Ramos (cell line): ENCODE measurements around the gene CYB561D1.
"Not testable (repeated sequence)": the region's sequence is repeated elsewhere in the genome, so short reads cannot be mapped to it uniquely, and the experiment has no call there.

ENCODE experiments used
- in situ Hi-C: fragments of 300-500 bp; cut with MboI; formaldehyde crosslinking; loops from one replicate; pipeline ENCODE4 v1.14.3; 2022; ENCODE audit warnings: low sequenced_read_pairs; ENCODE audit not compliant: unreplicated experiment

The CYB561D1 gene, protein sequence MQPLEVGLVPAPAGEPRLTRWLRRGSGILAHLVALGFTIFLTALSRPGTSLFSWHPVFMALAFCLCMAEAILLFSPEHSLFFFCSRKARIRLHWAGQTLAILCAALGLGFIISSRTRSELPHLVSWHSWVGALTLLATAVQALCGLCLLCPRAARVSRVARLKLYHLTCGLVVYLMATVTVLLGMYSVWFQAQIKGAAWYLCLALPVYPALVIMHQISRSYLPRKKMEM

DNA sequence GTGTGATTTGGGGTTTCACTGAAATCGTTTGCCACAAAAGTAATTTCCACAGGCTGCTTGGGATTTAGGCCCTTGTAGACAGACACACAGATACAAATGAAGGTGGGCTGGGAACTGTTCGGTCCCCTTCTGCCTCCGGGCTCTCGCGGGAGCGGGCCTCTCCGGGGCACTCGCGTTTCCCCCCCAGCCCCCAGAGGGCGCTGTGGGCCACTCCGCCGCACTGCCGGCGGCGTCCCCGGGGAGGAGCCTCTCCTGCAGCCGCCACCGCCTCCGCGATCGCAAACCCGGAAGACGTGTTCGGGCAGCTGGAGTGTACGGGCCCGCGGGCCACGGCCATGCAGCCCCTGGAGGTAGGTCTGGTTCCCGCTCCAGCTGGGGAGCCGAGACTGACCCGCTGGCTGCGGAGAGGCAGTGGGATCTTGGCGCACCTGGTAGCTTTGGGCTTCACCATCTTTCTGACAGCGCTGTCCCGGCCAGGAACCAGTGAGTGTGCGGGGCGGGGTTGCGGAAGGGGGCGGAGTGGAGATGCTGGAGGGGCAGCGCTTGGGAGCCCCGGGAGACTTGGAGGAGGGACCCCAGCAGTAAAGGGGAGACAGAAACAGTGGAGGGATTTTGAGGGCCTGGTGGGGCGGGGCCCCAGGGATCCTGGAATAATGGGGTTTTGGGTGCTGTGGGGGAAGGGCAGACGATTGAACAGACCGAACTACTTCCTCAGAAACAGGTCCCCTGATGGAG is at the start of gene CYB561D1:
TSS of gene CYB561D1 (plus strand) at position 290 of the 735 bp plus-strand sequence. CDS start at position 336, 46 bp downstream.
- in situ Hi-C loops = no loop called here

DNA sequence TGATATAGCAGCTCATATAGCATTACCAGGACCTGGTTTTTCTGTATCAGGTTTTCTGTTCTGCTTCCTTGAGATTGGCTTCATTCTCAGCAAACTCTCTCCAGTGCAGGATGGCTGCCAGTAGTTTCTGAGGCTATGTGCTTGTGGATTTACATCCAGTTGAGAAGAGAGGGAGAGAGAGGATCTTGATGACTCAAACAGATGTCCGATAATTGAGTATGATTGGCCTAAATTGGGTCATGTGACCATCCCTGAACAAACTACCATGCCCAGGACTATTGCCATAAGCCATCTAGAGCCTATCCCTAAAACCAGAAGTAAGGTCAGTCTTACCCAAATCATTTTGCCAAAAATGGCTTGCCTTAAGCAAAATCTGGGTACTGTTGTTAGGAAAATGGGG is 49.5 kb upstream of the CYB561D1 start:
- in situ Hi-C loops = no loop called here

DNA sequence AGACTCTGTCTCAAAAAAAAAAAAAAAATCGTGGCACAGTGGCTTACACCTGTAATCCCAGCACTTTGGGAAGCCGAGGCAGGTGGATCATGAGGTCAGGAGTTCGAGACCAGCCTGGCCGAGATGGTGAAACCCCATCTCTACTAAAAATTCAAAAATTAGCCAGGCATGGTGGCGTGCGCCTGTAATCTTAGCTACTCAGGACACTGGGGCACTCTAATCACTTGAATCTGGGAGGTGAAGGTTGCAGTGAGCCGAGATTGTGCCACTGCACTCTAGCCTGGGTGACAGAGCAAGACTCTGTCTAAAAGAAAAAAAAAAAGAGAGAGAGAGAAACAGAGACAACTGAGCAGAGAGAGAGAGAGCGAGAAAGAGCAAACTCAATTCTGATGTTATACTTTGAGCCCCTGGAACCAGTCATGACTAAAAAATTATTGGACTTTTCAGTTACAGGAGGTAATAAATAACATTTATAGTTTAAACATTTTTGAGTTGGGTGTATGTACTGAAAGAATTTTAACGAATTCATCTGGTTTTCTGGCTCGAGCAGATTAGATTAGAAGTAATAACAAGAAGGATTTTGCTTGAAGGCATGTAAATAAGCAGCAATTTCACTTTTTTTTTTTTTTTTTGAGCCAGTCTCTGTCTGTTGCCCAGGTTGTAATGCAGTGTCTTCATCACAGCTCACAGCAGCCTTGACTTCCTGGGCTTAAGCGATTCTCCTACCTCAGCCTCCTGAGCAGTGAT is 47.8 kb upstream of the CYB561D1 start:
- in situ Hi-C loops = not testable (repeated sequence)

DNA sequence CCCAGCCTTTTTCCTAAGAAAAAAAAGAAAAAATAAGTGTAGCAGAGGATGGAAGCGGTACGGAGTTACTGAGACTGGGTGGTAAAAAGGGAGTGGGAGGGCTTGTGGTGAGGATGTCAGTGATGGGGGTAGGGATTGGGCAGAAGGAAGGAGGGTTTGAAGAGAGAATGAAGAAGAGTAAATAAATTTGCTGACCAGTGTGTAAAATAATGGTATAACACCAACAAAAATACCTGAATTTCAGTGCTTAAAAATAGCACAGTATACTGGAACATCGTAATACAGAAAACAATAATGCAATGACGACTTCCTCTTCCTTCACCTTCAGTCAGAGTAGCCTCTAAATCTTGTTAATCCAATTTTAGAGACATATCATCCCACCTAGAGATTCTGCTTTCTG is 46.4 kb upstream of the CYB561D1 start:
- in situ Hi-C loops = no loop called here

DNA sequence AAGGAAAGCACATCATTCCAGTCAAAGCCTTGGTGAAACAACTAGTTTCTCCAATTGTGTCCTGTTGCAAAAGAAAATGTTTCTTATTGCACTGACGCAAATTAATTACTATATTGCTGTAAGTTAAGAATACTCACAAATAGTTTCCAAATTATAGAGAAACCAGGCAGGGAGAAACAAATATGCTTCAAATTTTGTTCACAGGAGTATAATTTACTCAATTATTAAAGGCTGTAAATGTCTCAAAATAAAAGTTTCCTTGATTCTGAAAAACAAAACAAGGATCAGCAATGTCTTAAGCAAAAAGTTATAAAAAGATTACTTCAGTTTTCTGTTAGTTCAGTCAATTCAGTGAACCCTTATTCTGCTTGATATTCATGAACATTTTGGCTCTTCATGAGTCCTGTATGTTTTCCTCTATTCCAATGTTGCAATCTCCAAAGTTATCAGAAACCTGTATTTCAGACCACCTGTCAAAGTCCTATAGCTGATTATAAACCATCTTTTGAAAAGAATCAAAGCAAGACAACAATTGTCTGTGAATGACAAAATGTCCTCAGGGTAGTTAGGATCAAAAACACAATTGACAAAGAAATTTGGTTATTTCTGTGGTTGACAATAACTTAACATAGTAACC is 39.3 kb upstream of the CYB561D1 start:
- in situ Hi-C loops = no loop called here

DNA sequence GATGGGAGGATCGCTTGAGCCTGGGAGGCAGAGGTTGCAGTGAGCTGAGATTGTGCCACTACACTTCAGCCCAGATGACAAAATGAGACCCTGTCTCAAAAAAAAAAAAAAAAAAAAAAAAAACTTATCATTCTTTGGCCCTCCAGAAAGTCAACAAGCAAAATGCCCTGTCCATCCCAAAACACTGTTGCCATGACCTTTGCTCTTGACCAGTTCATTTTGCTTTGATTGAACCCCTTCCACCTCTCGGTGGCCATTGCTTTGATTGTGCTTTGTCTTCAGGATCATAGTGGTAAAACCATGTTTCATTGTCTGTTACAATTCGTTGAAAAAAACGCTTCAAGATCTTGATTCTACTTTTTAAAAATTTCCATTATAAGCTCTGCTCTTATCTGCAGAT is 36.1 kb upstream of the CYB561D1 start:
- in situ Hi-C loops = no loop called here

DNA sequence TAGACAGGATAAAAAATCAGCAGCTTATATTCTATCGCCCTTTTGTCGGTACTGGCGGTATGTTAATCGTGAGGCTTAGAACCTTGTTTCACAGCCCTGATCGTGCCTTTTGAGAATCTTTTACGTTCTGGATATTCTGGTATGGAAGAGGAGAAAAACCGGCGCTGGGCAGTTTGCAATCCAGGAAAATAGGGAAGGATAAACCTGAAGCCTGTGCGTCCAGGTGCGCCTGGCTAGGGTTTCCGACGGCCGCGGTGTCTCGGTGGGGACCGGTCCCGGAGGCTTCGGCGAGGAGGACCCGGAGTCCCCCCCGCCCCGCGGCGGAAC is 27.8 kb upstream of the CYB561D1 start:
- in situ Hi-C loops = no loop called here

DNA sequence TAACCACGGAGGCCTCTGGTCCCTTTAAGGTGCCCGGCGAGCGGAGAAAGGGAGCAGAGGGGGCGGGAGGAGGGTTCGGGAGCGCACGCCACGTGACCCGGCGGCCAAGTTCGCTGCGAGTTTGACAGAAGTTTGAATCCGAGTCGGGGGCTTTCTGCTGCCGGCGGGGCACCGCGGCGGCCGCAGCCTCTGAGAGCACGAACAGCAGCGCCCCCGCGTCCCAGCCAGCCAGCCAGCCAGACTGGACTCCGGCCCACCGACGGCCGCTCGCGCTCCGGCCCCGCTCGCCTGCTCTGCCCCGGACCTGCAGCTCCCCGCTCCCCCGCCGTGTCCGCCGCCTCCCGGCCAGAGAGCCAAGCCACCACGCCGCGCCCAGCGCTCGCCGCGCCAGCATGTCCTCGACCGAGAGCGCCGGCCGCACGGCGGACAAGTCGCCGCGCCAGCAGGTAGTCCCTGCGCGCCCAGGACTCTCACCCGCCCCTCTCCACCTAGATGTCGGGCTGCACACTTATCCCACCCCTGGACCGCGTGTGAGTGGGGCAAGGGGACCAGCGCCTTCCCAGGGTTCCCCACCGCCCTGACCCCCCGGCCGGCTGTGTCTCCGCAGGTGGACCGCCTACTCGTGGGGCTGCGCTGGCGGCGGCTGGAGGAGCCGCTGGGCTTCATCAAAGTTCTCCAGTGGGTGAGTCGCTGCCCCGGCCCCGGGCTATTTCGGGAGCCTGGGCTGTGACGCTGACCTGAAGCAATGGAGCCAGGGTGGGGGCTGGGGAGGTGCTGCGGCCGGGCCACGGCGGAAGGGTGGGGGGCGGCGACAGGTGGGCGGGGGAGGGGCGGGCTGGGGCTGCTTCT is 27.2 kb upstream of the CYB561D1 start, which contains the start of gene SYPL2:
TSS of gene SYPL2 (plus strand) at position 95 of the 849 bp plus-strand sequence. CDS start at position 393, 298 bp downstream.
- in situ Hi-C loops = no loop called here

DNA sequence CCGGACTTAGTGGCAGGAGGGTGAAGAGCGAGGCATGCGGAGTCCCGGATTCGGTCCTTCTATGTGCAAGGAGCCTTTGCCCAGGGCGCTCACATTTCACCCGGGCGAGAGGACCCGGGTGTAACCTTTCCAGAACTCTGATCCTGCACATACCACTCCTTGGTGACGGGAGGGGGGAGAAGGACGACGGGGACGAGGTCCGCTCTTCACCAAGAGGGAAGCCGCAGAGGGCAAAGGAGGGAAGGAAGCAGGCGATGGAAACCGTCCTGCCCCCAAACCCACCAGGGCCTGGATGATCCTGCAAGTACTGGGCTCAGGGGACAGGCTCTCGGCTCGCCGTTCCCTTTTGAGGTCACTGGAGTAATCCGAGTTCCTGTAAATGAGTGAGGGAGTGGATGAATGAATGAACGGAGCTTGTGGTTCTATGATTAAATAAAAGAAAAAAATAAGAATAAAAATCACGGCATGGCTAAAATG is 26.6 kb upstream of the CYB561D1 start:
- in situ Hi-C loops = no loop called here

DNA sequence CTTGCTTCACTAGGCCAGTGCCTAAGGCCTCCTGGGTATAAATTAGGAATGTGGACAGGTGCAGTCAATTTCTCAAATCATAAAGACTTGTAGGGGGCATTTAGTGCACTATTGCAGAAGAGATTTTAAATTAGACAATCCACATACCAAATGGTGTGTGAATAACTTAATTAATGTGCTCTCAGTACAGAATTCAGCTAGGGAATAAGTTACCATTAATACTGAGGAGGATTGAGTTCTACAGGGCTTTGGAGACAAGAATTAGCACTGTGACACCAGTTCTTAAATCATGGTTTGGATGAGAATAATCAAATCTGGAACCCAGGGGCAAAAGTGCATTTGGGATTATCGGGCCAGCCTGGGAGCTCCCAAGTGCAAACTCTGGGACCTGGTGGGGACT is 25.8 kb upstream of the CYB561D1 start:
- in situ Hi-C loops = no loop called here

DNA sequence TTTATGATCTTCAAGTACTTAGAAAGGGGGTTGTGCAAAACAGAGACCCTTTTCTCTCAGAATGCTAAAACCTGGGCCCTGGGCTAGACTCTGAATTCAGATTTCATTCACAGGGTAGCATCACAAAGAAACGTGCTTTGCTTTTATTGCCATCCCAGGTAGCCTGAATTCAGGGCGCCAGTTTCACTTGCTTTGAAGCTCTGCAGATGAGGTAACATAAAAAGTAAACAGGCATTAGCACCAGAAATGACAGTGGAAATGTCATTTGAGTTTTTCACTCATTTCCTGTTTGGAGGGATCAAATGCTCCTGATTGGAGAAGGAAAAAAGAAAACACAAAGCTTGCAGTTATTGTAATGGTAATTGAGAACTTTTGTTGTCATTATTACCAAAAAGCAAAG is 25.0 kb upstream of the CYB561D1 start:
- in situ Hi-C loops = no loop called here

DNA sequence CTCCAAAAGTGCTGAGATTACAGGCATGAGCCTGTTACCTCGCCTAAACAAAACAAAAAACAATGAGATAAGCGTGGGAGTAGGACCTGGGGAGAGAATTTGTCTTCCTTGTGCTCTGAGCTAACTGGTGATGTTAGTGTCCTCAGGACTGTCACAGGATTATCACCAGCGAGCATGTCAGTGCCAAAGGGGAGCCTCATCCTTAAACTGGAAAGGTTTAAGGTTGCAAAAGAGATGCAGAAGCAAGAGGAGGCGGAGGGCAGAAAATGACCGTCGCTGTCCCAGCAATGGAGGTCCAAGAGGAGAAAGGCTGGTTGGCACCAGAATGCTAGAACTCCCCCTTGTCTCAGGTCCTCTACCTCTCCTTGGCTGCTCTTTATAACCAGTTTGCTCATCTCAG is 23.6 kb upstream of the CYB561D1 start:
- in situ Hi-C loops = no loop called here

DNA sequence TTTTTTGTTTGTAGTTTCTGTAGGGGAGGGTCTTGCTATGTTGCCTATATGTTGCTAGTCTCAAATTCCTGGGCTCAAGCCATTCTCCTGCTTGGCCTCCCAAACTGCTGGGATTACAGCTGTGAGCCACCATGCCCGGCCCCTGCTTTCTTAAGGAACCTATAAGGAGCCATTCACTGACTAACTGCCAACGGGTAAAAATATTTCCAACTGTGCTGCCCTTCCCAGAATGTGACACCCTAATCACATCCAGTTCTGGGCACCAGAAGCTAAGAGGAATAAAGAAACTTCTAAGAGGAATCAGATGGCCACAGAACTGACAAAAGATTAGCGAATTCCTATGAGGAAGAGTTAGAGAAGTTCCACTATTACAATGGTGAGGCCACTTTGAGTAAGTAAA is 21.1 kb upstream of the CYB561D1 start:
- in situ Hi-C loops = no loop called here

DNA sequence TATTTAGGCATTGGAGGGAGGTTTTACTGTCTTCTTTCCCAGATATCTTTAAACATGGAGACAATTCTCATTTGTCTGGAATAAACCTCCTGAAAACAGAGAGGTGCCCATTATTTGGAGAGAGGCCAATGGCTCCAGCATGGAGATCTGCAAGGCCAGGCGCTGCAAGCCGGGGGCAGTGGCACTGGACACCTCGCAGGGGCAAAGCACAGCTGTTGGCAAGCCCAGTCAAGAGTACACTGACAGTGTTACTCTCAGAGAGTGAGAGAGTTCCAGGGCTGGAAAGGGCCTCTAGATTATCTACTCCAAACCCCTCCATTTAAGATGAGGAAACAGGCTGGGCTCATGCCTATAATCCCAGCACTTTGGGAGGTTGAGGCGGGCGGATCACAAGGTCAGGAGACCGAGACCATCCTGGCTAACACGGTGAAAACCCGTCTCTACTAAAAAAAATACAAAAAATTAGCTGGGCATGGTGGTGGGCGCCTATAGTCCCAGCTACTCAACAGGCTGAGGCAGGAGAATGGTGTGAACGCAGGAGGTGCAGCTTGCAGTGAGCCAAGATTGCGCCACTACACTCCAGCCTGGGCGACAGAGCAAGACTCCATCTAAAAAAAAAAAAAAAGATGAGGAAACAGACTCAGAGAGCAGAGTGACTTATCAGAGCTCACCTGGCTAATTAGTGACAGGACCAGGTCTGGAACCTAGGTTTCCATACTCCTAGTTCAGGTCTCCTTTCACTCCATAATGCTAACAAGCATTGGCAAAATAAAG is 20.4 kb upstream of the CYB561D1 start:
- in situ Hi-C loops = not testable (repeated sequence)

DNA sequence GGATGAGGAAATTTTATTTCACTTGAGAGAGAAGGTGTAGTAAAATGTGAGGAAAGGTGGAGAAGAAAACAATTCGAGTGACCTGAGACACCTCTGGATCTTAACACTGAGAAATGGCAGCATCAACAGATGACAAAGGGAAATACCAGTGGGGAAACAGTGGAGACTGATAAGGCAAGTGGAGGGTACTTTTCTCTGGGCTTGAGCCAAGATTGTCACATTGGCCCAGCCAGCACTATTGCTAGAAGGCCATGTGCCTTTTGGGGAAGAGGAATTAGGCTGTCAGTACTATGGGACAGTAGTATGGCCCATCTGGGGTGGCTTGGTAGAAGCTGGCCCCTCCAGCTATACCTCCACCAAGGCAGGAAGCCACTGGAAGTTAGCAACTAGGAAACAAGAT is 19.2 kb upstream of the CYB561D1 start:
- in situ Hi-C loops = no loop called here

DNA sequence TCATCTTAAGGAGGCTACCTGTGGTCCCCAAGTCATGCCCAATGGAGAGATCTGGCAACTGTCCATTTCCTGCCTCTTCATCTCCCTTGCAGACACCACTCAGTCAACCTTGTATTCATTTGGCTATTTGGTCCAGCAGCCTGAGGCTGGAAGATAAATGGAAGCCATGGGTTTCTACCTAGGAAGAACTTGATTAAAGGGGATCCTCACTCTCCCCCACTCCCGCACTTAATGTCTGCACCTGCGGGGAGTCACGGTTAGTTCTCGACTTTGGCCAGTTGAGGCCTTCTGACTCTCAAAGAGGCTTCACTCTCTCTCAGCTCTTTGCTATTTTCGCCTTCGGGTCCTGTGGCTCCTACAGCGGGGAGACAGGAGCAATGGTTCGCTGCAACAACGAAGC is 18.6 kb upstream of the CYB561D1 start:
- in situ Hi-C loops = no loop called here

DNA sequence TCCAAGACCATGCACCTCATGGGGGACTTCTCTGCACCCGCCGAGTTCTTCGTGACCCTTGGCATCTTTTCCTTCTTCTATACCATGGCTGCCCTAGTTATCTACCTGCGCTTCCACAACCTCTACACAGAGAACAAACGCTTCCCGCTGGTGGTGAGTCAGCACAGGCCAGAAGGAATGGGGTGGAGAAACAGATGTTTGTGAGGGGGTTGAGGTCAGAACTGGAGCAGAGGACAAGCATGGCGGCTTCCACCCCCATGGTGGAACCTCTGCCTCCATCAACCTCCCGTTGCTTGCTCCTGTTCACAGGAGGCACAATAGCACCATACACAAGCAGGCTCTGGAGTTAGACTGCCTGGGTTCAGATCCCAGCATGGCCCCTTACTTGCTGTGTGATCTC is 17.1 kb upstream of the CYB561D1 start:
- in situ Hi-C loops = no loop called here

DNA sequence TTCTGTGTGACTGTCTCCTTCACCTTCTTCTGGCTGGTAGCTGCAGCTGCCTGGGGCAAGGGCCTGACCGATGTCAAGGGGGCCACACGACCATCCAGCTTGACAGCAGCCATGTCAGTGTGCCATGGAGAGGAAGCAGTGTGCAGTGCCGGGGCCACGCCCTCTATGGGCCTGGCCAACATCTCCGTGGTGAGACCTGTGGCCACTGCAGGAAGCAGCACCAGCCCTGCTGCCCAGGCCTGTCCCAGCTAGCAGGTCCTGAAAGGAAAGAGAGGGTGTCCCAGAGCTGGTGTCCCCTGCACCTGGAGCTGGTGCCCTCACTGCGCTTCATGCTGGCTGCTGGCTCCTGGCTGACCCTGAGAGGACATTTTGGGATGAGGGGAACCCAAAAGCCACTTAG is 16.1 kb upstream of the CYB561D1 start:
- in situ Hi-C loops = no loop called here

DNA sequence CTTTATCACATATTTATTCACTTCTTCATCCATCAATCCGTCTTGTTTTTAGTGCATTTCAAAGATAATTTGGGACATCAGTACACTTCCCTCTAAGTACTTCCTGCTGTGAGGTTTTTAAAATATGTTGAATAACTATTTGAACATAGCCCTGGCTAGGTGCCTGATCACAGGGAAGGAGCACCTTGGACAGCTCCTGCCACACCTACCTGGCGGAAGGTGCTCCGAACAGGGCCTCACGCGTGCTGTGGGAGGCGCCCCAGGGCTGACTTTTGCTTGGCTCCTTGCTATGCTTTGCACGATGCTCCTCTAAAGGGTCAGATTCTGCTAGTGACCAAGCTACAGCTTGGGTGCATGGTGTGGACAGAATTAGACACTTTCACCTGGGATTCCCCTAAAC is 15.1 kb upstream of the CYB561D1 start:
- in situ Hi-C loops = no loop called here
